IPS DF 19.7 (cell line): Measurements from ENCODE around the gene SEL1L.
"Not testable (repeated sequence)": the region's sequence is repeated elsewhere in the genome, so short reads cannot be mapped to it uniquely, and the experiment has no call there.

ENCODE experiments used
- DNase-seq: peaks from one replicate; pipeline ENCODE4 v3.0.0-alpha.2; 2013; ENCODE audit warnings: low read depth, low spot score

SEL1L gene

DNA sequence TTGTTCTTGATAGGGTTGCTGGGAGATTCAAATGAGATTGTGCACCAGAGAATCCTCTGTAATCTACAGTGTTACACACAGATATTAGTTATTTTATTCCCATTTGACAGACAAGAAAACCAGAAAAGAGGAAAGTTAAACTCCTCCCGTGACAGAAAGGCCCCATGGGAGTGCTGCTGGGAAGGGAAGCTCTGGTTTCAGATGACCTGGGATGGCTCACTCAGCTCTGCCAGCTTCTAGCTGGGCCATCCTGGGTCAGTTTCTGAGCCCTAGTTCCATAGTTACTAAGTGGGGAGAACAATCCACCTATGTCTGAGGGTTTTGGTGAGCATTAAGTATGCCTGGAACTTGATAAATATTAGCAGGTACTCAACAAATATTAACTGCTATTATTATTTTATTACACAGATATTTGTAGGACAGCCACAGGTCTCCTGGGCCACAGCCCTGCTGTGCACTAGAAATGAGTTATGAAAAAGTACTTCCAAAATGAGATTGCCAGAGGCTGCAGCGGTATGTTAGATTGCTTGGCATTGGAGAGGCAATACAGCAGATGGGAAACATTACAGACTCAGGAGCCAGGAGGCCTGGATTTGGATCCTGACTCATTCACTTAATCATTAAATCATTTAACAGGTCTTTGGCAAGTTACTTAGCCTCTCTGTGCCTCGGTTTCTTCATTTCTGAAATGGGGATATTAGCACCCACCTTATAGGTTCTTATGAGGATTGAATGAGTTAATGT lies 86.5 kb downstream of the SEL1L start:
- no peak for DNase-seq

DNA sequence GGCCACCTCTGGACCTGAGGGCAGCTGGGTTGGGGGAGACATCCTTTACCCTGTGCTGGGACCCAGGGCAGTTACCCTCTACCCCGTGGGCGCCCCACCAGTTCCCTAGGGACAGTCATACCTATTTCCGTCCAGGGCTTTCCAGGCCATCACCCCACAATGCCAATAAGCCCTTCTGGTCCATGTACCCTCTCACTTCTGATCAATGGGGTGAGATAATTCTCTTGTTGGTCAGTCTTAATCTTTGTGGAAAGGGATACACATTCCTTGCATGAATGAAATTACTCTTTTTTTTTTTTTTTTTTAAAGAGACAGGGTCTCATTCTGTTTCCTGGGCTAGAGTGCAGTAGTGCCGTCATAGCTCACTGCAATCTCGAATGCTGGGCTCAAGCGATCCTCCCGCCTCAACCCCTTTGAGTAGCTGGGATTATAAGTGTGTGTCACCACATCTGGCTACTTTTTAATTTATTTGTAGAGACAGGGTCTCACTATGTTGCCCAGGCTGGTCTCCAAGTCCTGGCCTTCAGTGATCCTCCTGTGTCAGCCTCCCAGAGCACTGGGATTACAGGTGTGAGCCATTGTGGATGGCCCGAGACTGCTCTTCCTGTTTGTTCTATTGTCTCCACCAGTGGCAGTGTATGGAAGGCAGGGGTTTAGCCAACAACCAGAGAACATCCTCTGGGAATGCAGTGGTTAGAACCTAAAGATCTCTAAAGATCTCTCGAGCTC lies 87.2 kb downstream of the SEL1L start:
- no peak for DNase-seq

DNA sequence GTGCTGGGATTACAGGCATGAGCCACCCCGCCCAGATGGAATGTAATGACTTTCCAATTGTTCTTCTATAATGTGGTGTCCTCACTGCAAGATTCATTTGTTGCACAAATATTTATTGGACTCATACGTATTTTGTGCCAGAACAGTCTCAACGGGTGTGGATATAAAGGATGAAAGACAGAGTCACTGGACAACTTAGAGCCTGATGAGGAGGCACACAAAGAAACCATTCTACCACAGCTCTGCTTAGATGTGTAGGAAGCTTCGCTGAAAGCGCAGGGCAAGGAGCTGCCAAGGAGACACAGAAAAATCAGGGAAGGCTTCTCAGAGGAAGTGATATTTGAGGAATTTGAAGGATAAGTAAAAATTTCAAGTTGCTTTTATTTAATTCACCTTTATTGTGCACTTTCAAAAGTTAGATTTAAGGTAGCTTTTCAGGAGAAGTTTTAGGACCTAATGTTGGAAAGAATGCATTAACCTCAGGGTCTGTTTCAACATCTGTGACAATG lies 92.0 kb downstream of the SEL1L start:
- no peak for DNase-seq

DNA sequence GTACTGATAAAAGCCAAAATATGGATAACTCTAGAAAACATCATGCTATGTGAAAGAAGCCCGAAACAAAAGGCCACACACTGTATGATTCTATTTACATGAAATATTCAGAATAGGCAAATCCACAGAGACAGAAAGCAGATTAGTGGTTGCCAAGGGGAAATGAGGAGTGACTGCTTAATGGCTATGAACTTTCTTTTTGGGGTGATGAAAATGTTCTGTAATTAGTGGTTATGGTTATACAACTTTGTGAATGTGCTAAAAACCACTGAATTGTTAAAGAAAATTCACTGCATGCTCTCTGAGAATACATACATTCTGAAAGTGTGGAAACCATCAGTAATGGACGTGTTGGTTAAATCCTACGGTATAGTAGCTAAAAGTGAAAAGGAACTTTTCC lies 93.6 kb downstream of the SEL1L start:
- no peak for DNase-seq

DNA sequence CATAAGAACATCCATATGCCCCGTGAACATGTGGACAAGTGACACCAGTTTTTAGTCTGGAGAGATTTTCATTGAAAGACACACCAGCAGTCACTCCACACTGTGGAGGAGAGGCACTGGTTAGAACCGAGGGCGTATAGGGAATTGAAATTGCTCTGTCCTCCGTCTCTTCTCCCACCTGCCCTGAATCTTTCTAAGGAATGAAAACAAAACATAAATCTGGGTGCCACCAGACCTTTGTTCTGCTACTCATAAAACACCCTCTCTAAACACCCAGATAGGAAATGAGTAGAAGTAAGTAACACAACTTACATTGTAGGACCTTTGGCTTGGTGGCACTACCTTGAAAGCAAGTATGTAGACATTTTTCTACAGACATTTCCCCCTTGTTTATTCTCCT lies 96.4 kb downstream of the SEL1L start:
- DNase-seq: no peak

- no peak for DNase-seq
These were observed 97.1 kb downstream of the SEL1L start for GRCh38 chr14:81436296-81437138.

DNA sequence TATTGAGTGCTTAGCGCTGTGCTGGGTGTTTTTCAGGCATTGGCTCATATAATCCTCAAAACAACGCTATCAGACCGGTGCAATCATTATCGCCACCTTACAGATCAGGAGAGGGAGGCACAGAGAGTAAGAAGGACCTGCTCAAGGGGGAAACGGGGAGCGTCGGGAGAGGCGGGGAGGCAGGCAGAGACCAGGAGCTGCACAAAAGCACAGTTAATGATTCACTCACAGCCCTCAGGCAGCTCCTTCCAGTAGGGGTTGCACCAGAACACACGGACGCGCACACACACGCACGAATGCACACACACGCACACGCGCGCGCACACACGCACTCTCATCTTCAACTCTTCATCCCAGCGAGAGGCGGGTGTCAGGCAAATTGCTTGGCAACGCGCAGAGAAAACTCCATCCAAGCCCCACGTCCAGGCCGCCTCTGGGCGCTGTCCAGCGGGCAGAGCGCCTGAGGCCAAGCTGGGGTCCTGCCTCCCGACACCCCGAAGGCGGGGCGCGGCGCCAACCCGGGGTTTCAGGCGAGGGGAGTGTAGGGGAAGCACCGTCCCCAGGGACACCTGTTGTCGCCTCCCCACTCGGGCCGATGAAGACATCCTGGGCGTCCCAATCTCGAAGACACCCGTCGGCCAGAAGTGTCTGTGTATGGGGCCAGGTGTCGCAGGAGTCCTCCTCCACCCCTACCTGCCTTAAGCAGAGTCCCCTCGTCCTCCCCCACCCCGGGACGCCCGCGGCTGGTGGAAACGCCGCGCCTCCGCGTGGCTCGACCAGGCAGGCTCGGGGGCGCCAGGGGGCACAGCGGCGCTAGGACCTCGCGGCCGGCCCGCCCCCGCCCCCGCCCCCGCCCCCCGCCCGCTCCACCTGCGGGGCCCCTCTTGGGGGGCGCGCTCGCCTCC lies 98.0 kb downstream of the SEL1L start:
- no peak for DNase-seq

- DNase-seq: no peak
These were observed 98.6 kb downstream of the SEL1L start for GRCh38 chr14:81435048-81435390.

DNA sequence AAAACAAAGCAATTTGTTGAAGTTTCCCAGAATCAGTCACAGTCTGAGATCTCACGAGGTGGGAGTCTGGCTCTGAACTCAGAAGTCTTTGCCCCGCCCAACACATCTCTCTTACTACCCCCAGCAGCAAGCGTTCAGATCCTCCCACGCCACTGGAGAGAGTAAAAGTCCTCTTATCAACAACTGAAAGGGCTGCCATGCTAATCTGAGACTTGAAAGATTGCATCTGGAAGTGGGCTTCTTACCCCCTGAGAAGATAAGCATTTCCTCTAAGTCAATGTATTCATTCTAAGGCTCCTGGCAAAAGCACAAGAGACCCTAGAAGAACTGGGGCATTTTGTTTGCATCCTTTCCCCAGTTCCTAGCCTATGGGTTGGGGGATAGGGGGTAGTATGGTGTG lies 99.4 kb downstream of the SEL1L start:
- no peak for DNase-seq

DNA sequence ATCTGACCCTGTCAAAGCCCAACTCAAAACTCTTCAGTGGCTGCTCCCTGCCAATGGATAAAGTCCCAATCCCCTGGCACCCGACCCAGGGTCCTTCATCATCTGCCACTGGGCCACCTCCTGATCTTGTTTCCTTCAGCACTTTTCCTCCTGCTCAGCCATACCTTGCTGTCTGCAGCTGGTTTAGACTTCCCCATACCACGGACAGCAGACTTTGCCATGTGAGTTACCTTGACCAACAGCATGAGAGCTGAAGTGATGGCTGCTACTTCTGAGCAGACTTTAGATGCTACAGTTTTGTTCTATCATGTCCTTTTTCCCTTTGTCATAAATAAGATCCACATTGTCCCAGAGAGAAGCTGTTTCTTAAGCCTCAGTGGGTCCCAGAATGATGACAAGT lies 100.3 kb downstream of the SEL1L start:
- DNase-seq: no peak

GRCh38 chr14:81432219-81432661 lies 101.4 kb downstream of the SEL1L start:
- DNase-seq: no peak

DNA sequence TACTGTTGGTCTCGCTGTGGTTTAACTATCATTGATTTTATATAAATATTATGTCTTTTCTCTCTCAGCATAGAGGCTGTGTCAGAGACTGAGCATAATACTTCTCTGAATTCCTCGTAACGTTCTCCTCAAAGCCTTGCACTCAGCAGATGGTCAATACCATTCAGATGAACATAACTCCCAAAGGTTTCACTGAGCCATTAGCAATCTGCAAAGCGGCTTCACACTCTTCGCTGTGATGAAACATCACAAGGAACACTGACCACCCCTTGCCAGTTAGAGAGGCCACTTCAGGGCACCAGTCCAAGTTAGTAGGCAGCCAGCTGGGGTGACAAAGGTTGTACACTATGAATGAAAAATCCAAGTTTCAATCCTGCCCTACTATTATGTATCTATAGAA lies 103.4 kb downstream of the SEL1L start:
- no peak for DNase-seq

- not testable (repeated sequence) for DNase-seq
These were observed 103.9 kb downstream of the SEL1L start for GRCh38 chr14:81429749-81430148.

- DNase-seq: no peak
These were observed 104.6 kb downstream of the SEL1L start for GRCh38 chr14:81429028-81429427.

- DNase-seq: no peak
These were observed 106.2 kb downstream of the SEL1L start for GRCh38 chr14:81427348-81428058.

DNA sequence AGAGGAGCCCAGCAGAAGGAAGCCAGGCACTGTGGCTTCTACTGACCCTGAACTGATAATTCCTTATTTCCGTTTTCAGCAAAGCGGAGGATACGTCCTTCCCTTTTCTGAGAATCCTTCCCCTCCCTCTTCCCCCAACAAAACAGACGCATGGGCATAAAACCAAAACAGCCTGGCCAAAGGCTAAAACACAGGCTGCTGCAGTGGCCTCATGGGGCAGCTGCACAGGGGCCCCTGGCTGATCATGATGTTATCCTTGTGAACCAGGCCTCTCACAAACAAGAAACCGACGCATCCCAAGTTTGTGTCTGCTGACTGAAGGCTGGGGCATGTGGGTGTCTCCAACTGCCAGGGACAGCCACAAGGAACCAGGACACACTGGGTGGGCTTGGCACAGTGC lies 110.1 kb downstream of the SEL1L start:
- DNase-seq: no peak
